SK-N-SH (cell line): ENCODE measurements around the gene ZNF726. TPM values are rescaled to one million over a fixed set of nuclear protein-coding genes. Genes with fewer than 3 reads are reported as not detected.

ENCODE experiments used
- CTCF ChIA-PET: fragments of 300-600, 350-600 bp; formaldehyde crosslinking; extraction: SDS; loops from one replicate; lab custom pipeline; 2021; lab: Yijun Ruan, JAX
- POLR2A ChIA-PET: fragments of 350-600 bp; sonication (Branson Sonifier 250); formaldehyde crosslinking; extraction: SDS; loops from one replicate; lab custom pipeline; 2020; ENCODE audit warnings: antibody characterized with exemption, inconsistent platforms; lab: Yijun Ruan, JAX
- DNase-seq: peaks from one replicate; pipeline ENCODE4 v3.0.0; 2012
- H2AFZ ChIP-seq: fragments of 200-600 bp; sonication (generic); 2 replicates; pipeline ENCODE4 v1.8.1; 2016; ENCODE audit warnings: antibody characterized with exemption, mild to moderate bottlenecking, low read depth
- H3F3A ChIP-seq: fragments of 200-600 bp; sonication (generic); replicated peaks from 2 replicates; pipeline ENCODE3; 2016; ENCODE audit warnings: antibody characterized with exemption, mild to moderate bottlenecking; ENCODE audit not compliant: insufficient read depth
- H3K27ac ChIP-seq, 2 experiments: fragments of 200-500 bp in 1 of 2; fragments of 200-600 bp in 1 of 2; sonication (Bioruptor generic) in 1 of 2; sonication (generic), shearing (Covaris generic) in 1 of 2; 2 replicates each; pipeline versions ENCODE4 v1.5.1 to v1.6.1; 2014 to 2016; ENCODE audit warnings: low read depth in 2 of 2, inconsistent platforms in 1 of 2, low read length in 1 of 2, mild to moderate bottlenecking in 1 of 2, mixed read lengths in 1 of 2
- H3K27me3 ChIP-seq: fragments of 200-600 bp; sonication (generic), shearing (Covaris generic); 2 replicates; pipeline ENCODE4 v1.6.1; 2016; ENCODE audit warnings: mixed run types; ENCODE audit not compliant: insufficient read depth
- H3K36me3 ChIP-seq, 2 experiments: fragments of 200-500 bp in 1 of 2; fragments of 200-600 bp in 1 of 2; sonication (Bioruptor generic) in 1 of 2; sonication (generic) in 1 of 2; replicated peaks in 1 of 2; 2 replicates each; pipeline versions ENCODE3 to v1.5.1; 2014 to 2016; ENCODE audit warnings: low read length in 1 of 2, mild to moderate bottlenecking in 1 of 2; ENCODE audit not compliant: insufficient read depth in 2 of 2, control insufficient read depth in 1 of 2
- H3K4me1 ChIP-seq, 2 experiments: fragments of 200-500 bp in 1 of 2; fragments of 200-600 bp in 1 of 2; sonication (Bioruptor generic) in 1 of 2; sonication (generic), shearing (Covaris generic) in 1 of 2; 2 replicates each; pipeline versions ENCODE4 v1.5.1 to v1.6.1; 2014 to 2016; ENCODE audit warnings: low read depth in 1 of 2, low read length in 1 of 2, mixed run types in 1 of 2; ENCODE audit not compliant: insufficient read depth in 2 of 2, control insufficient read depth in 1 of 2
- H3K4me2 ChIP-seq: fragments of 200-600 bp; sonication (generic), shearing (Covaris generic); 2 replicates; pipeline ENCODE4 v1.6.1; 2017; ENCODE audit warnings: mixed run types
- H3K4me3 ChIP-seq, 2 experiments: fragments of 200-500 bp in 1 of 2; fragments of 200-600 bp in 1 of 2; sonication (Bioruptor generic) in 1 of 2; sonication (generic), shearing (Covaris generic) in 1 of 2; 2 replicates each; pipeline versions ENCODE4 v1.5.1 to v1.8.1; 2014 to 2016; ENCODE audit warnings: low read depth in 2 of 2, inconsistent platforms in 1 of 2, low read length in 1 of 2, mild to moderate bottlenecking in 1 of 2, mixed read lengths in 1 of 2, moderate library complexity in 1 of 2
- H3K79me2 ChIP-seq: fragments of 200-600 bp; sonication (generic); 2 replicates; pipeline ENCODE4 v1.8.1; 2017; ENCODE audit warnings: mild to moderate bottlenecking; ENCODE audit not compliant: insufficient read depth
- H3K9ac ChIP-seq: fragments of 200-600 bp; sonication (generic); 2 replicates; pipeline ENCODE4 v1.6.1; 2017; ENCODE audit warnings: mixed run types
- H3K9me2 ChIP-seq: fragments of 200-600 bp; sonication (generic); 2 replicates; pipeline ENCODE4 v1.6.1; 2017; ENCODE audit warnings: mixed run types
- H3K9me3 ChIP-seq: fragments of 200-600 bp; sonication (generic); 2 replicates; pipeline ENCODE4 v1.6.1; 2017; ENCODE audit warnings: mixed run types, mild to moderate bottlenecking, moderate library complexity
- H4K20me1 ChIP-seq: fragments of 200-600 bp; sonication (generic); 2 replicates; pipeline ENCODE4 v1.6.1; 2017; ENCODE audit warnings: mild to moderate bottlenecking, mixed run types; ENCODE audit not compliant: insufficient read depth
- CHD2 ChIP-seq: fragments of 150-350 bp; IDR thresholded peaks from 2 replicates; pipeline ENCODE4 v1.6.1; 2018; ENCODE audit warnings: low read length; ENCODE audit not compliant: partially characterized antibody
- ELF1 ChIP-seq: IDR thresholded peaks from 2 replicates; pipeline ENCODE4 v1.4.0; 2012
- FOSL2 ChIP-seq: IDR thresholded peaks from 2 replicates; pipeline ENCODE4 v1.4.0; 2012; ENCODE audit warnings: low read depth, mild to moderate bottlenecking, moderate library complexity, borderline replicate concordance
- FOXJ3 ChIP-seq: sonication (generic); formaldehyde crosslinking; IDR thresholded peaks from 2 replicates; pipeline ENCODE4 v1.5.1; 2020; ENCODE audit warnings: mild to moderate bottlenecking, missing genetic modification reagents
- GABPA ChIP-seq: IDR thresholded peaks from 2 replicates; pipeline ENCODE4 v1.4.0; 2012; ENCODE audit warnings: low read depth, mild to moderate bottlenecking
- JUND ChIP-seq: IDR thresholded peaks from 2 replicates; pipeline ENCODE4 v1.4.0; 2012
- MXI1 ChIP-seq: IDR thresholded peaks from 2 replicates; pipeline ENCODE4 v1.6.1; 2012; ENCODE audit warnings: mild to moderate bottlenecking, low read depth, low read length, improper control_type of control experiment
- NFIC ChIP-seq: IDR thresholded peaks from 2 replicates; pipeline ENCODE4 v1.4.0; 2012; ENCODE audit warnings: borderline replicate concordance
- PBX3 ChIP-seq: IDR thresholded peaks from 2 replicates; pipeline ENCODE4; 2012
- POLR2AphosphoS5 ChIP-seq: IDR thresholded peaks from 2 replicates; pipeline ENCODE4 v1.6.1; 2012; ENCODE audit warnings: low read depth, low read length
- RCOR1 ChIP-seq: fragments of 150-350 bp; IDR thresholded peaks from 2 replicates; pipeline ENCODE4 v1.6.1; 2017; ENCODE audit warnings: antibody characterized with exemption, low read length
- RFX5 ChIP-seq: IDR thresholded peaks from 2 replicates; pipeline ENCODE4 v1.6.1; 2012; ENCODE audit warnings: mild to moderate bottlenecking, improper control_type of control experiment, low read length
- SIN3A ChIP-seq: IDR thresholded peaks from 2 replicates; pipeline ENCODE4 v1.6.1; 2012; ENCODE audit warnings: low read depth, mild to moderate bottlenecking, low read length, moderate library complexity, borderline replicate concordance
- TAF1 ChIP-seq: IDR thresholded peaks from 2 replicates; pipeline ENCODE4 v1.6.1; 2012; ENCODE audit warnings: low read depth, mild to moderate bottlenecking, low read length, moderate library complexity, borderline replicate concordance
- TCF12 ChIP-seq: IDR thresholded peaks from 2 replicates; pipeline ENCODE4 v1.4.0; 2012
- USF2 ChIP-seq: fragments of 150-350 bp; IDR thresholded peaks from 2 replicates; pipeline ENCODE4 v1.6.1; 2017; ENCODE audit warnings: antibody characterized with exemption, low read length, low read depth, borderline replicate concordance
- YY1 ChIP-seq: IDR thresholded peaks from 2 replicates; pipeline ENCODE4 v1.4.0; 2012; ENCODE audit warnings: low read depth, mild to moderate bottlenecking
- ZBTB33 ChIP-seq: IDR thresholded peaks from 2 replicates; pipeline ENCODE4 v1.4.0; 2012; ENCODE audit warnings: low read depth, borderline replicate concordance
- WGBS: methylation state at CpG from one replicate; pipeline ENCODE4 v1.1.6; 2017; ENCODE audit warnings: low lambda C conversion rate; 5-methylcytosine and 5-hydroxymethylcytosine counted together
- polyA plus RNA-seq, 3 experiments: library from polyadenylated mRNA; depleted of rRNA; stranded (reverse); fragments of >200 nt; gene quantifications; 2 replicates each; pipeline ENCODE4 v1.2.3, GENCODE V29; 2012
- TF ChIP-seq, protein P1 (sequence below): fragments of 150-350 bp; IDR thresholded peaks from 2 replicates; pipeline ENCODE4 v1.6.1; 2016; ENCODE audit warnings: mild to moderate bottlenecking, low read depth, low read length
- TF ChIP-seq, protein P2 (sequence below): IDR thresholded peaks from 2 replicates; pipeline ENCODE4 v1.4.0; 2012; ENCODE audit warnings: low read depth
- TF ChIP-seq, protein P3 (sequence below): fragments of 200-600 bp; sonication (generic); IDR thresholded peaks from 2 replicates; pipeline ENCODE4 v1.6.1; 2017; ENCODE audit warnings: antibody characterized with exemption, mild to moderate bottlenecking, moderate library complexity

The ZNF726 gene
- 3.4 and 4.3 TPM in 2 replicates for polyA plus RNA-seq (2012; rRNA removed)
- 3.3 and 3.6 TPM in 2 replicates for polyA plus RNA-seq (2012; cell fraction: cytosol; rRNA removed)
- polyA plus RNA-seq (2012; cell fraction: nucleus; rRNA removed) = 4.9 and 7.0 TPM in 2 replicates

DNA sequence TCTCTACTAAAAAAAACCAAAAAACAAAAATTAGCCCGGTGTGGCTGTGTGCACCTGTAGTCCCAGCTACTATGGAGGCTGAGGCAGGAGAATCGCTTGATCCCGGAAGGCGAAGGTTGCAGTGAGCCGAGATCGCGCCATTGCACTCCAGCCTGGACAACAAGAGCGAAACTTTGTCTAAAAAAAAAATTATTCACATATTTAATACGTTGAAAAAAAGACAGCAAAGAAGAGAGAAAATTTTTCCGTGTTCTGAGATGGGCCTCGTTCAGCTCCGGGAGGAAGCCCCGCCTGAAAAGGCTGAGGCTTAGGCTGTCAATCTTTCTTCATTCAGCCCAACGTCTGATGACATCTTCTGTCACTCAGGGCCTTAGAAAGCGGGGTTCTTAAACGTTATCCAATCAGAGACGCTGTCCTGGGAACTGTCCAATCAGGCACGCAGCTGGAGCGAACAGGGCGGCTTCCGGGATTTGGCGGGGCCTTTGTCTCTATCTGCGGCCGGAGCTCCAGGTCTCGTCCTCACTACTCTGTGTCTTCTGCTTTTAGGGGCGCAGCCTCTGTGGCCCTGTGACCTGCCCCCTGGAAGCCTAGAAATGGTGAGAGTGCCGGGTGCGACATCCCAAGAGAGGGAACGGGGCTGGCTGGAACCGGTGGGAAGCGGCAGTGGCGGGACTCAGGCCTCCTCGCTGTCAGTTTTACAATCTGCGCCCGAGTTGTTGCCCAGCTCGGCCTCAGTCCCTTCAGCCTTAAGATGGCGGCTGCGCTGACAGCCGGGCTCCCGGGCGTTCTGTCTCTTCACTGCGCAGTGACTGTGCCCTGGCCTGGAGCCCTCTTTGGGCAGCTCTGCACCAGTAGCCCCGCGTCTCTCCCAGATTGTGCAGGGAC is at the start of gene ZNF726:
Gene ZNF726 (plus strand): TSS at position 485 of the 885 bp plus-strand sequence. CDS start 109 bp downstream, at position 594.
- H3K27me3 ChIP-seq = no peaks in the 10 kb centered on the region
- DNase-seq = peak; percentile 77
- H3K36me3 ChIP-seq = peaks cover 0 to 5% of the 10 kb centered on the region in 2 experiments
- H3K4me1 ChIP-seq = peaks cover 0 to 3% of the 10 kb centered on the region in 2 experiments; a peak in 1 of 4 replicates
- WGBS = 11% methylated on average over 28 of the region's 44 CpGs
- no peaks in the 10 kb centered on the region for H4K20me1 ChIP-seq
- ChIA-PET POLR2A (interaction anchor here (1.2 to 1.4 kb wide), 3 partner anchors 152 to 172 kb away, joined by 4 read pairs; partner anchors contain the start of genes ZNF254 and ZNF681), CTCF (interaction anchor here (1.0 kb wide), 1 partner anchor 233 kb away, joined by 3 read pairs; no protein-coding TSS in a partner anchor)
- peak within 1 kb of the TSS; percentile 73 to 89 for H3K4me3 ChIP-seq
- peak within 1 kb of the TSS; percentile 44 to 76 for H3K27ac ChIP-seq
- H3K9me3 ChIP-seq = no peaks in the 10 kb centered on the region
- H3K79me2 ChIP-seq = peaks cover 31% of the 10 kb centered on the region
- peak within 1 kb of the TSS; percentile 78 for H3K9ac ChIP-seq
- TF ChIP-seq, protein P1, sequence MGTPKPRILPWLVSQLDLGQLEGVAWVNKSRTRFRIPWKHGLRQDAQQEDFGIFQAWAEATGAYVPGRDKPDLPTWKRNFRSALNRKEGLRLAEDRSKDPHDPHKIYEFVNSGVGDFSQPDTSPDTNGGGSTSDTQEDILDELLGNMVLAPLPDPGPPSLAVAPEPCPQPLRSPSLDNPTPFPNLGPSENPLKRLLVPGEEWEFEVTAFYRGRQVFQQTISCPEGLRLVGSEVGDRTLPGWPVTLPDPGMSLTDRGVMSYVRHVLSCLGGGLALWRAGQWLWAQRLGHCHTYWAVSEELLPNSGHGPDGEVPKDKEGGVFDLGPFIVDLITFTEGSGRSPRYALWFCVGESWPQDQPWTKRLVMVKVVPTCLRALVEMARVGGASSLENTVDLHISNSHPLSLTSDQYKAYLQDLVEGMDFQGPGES = peak; percentile 70
- TF ChIP-seq, protein P2, sequence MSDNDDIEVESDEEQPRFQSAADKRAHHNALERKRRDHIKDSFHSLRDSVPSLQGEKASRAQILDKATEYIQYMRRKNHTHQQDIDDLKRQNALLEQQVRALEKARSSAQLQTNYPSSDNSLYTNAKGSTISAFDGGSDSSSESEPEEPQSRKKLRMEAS = 0 out of 2 replicates have a peak, but pooled peaks have one; percentile 32
- no peak for TF ChIP-seq TCF12
- peak; percentile 23; the same call in 1 of the 2 replicates for TF ChIP-seq TAF1
- no peak for TF ChIP-seq FOXJ3
- peak; percentile 45; the same call in 1 of the 2 replicates for TF ChIP-seq ELF1
- no peak for TF ChIP-seq USF2
- peak; percentile 94 for TF ChIP-seq MXI1
- no peak for TF ChIP-seq NFIC
- peak; percentile 67 for TF ChIP-seq GABPA
- TF ChIP-seq YY1 = peak; percentile 86
- peak; percentile 99 for TF ChIP-seq PBX3
- TF ChIP-seq ZBTB33 = 0 out of 2 replicates have a peak, but pooled peaks have one; percentile 2
- no peak for TF ChIP-seq JUND
- TF ChIP-seq, protein P3, sequence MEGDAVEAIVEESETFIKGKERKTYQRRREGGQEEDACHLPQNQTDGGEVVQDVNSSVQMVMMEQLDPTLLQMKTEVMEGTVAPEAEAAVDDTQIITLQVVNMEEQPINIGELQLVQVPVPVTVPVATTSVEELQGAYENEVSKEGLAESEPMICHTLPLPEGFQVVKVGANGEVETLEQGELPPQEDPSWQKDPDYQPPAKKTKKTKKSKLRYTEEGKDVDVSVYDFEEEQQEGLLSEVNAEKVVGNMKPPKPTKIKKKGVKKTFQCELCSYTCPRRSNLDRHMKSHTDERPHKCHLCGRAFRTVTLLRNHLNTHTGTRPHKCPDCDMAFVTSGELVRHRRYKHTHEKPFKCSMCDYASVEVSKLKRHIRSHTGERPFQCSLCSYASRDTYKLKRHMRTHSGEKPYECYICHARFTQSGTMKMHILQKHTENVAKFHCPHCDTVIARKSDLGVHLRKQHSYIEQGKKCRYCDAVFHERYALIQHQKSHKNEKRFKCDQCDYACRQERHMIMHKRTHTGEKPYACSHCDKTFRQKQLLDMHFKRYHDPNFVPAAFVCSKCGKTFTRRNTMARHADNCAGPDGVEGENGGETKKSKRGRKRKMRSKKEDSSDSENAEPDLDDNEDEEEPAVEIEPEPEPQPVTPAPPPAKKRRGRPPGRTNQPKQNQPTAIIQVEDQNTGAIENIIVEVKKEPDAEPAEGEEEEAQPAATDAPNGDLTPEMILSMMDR = no peak
- no peak for TF ChIP-seq FOSL2
- peak; percentile 65 for TF ChIP-seq CHD2
- TF ChIP-seq POLR2AphosphoS5 = peak; percentile 58; the same call in 1 of the 2 replicates
- peak; percentile 83 for TF ChIP-seq RFX5
- TF ChIP-seq RCOR1 = no peak
- peak; percentile 78; the same call in 1 of the 2 replicates for TF ChIP-seq SIN3A
- H3K9me2 ChIP-seq = no peaks in the 10 kb centered on the region
- H3K4me2 ChIP-seq = peak within 1 kb of the TSS; percentile 84
- H3F3A ChIP-seq = no peaks in the 10 kb centered on the region
- H2AFZ ChIP-seq = peak within 1 kb of the TSS; percentile 99
